Activated T-cell treated with anti-CD3 and anti-CD28 coated beads, Interleukin-2, amount 50 U/mL, for 1 hour (primary cell): Measurements from ENCODE around the gene TMEM185A.
"Not testable (repeated sequence)": the region's sequence is repeated elsewhere in the genome, so short reads cannot be mapped to it uniquely, and the experiment has no call there.

ENCODE experiments used
- DNase-seq: peaks from one replicate; pipeline ENCODE4 v3.0.0-alpha.2; 2020

TMEM185A gene

DNA sequence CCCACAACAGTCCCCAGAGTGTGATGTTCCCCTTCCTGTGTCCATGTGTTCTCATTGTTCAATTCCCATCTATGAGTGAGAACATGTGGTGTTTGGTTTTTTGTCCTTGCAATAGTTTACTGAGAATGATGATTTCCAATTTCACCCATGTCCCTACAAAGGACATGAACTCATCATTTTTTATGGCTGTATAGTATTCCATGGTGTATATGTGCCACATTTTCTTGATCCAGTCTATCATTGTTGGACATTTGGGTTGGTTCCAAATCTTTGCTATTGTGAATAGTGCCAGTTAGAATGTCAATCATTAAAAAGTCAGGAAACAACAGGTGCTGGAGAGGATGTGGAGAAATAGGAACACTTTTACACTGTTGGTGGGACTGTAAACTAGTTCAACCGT lies 11.9 kb downstream of the TMEM185A start:
- DNase-seq: not testable (repeated sequence)

DNA sequence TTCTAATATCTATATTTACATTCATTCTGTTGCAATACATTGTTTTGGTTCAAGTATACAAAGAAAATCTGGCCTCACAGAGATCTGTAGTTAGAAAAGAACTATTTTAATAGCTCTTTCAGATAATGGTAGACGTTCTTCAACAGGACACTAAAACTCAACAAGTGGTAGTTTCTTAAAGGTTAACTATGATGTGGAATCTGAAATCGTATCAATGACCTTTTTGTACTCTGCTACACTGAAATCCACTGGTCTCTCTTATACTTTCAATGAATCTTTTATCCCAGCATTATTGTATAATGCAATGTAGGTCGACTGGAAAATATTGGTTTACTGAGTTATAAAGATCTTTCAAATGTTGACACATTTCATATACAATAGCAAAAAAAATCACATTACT lies 12.7 kb downstream of the TMEM185A start:
- no peak for DNase-seq

DNA sequence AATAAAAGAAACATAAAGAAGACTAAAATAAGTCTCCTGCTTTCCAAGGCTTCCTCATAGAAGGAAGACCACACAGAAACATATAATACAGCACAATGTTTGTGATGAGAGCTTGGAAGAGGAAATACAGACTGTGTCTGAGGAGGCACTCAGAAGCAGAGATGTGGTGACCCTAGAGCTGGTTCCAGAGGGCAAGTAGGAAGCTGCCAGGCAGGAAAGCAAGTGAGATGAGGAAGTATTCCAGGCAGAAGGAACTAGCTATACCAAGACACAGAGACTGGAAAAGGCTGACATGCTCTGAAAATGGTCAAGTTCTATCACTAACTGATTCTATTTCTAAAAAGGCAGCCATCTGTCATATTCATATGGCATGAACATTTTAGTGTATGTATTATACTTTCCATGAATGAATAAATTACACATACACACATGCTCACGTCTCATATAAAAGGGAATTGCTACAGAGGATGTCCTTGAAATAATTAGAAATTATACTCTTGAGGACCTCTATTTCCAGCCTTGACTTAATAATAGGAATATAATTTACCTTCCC lies 19.9 kb downstream of the TMEM185A start:
- no peak for DNase-seq

DNA sequence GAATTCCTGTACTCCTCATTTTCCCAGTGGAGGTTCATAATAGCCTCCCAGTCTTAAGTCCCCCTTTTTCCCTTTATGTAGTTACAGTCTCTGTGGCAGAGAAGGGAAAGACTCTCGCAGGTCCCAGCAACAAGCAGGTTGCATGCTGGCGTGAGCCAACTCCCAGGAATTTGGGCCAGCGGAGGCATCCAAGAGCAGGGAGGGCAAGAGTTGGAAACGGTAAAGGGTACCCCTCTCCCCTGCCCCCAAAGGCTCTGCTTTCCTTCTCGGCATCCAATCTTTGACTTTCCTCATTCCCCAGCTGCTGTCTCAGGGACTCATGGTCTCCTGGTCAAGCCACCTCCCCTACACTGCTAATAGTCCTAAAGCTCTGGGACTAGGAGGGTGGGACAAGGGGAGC lies 21.1 kb downstream of the TMEM185A start:
- no peak for DNase-seq

DNA sequence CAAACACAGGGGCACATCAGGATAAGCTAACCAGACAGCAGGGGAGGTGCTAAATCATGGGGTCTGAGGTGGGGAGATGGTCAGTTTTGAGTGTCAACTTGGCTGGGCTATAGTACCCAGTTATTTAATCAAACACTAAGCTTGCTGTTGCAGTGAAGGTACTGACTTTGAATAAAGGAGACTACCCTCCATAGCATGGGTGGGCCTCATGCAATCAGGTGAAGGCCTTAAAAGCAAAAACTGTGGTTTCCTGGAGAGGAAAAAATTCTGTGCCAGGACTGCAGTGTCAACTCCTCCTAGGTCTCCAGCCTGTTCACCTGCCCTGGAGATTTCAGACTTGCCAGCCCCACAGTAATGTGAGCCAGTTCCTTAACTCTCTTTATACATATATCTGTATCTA lies 23.9 kb downstream of the TMEM185A start:
- DNase-seq: no peak

DNA sequence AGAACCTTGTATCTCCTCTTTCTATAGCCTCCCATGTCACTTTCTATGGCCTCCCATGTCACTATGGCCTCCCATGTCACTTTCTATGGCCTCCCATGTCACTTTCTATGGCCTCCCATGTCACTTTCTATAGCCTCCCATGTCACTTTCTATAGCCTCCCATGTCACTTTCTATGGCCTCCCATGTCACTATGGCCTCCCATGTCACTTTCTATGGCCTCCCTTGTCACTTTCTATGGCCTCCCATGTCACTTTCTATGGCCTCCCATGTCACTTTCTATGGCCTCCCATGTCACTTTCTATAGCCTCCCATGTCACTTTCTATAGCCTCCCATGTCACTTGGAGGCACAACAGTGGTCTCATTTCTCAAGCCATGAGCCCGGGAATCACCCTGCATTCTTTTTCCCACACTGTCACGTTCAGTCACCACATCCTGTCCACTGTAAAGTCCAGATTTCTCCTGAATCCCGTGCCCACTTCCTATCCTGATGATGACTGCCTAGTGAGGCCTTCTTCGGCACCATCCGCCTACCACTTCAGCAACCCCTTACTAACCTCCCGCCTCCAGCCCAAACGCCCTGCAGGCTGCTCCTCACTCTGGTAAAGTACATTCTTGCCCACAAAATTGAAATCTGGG lies 26.2 kb downstream of the TMEM185A start:
- DNase-seq: not testable (repeated sequence)

DNA sequence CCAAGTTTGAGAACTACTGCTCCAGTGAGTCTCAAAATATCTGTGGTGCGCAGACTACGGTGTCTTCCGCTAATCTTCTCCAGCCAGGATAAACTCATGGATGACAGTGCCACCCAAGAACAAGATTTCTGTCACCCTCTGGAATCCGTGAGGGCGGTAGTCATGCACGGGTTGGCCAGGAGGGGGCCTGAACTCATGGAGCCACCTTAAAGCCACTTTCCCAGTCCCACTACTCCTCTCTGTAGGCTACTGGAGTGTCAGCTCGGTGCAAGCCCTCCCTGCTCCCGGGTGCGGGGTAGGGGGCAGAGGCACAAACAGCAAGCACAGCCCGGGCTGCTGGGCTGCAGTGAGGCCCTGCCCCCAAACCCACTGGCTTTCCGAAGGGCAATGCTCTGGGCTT lies 33.0 kb downstream of the TMEM185A start:
- not testable (repeated sequence) for DNase-seq

DNA sequence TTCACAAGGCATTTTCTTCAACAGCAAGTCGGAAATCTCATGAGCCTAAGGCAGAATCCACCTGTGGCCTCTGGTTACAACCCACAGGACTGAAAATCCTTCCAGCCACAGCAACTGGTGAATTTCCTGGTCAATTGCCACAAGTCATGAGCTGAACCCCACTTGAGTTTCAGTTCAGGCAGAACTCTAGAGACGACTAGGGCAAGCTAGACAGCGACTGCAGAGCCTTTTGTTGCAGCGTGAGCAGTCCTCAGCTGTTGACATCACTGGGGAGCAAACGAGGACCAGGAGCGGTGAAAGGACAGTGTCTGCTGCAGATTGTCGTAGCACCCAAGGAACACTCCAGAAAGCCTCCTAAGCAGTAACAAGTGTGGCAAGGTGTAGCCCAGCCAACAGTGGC lies 35.6 kb downstream of the TMEM185A start:
- not testable (repeated sequence) for DNase-seq

DNA sequence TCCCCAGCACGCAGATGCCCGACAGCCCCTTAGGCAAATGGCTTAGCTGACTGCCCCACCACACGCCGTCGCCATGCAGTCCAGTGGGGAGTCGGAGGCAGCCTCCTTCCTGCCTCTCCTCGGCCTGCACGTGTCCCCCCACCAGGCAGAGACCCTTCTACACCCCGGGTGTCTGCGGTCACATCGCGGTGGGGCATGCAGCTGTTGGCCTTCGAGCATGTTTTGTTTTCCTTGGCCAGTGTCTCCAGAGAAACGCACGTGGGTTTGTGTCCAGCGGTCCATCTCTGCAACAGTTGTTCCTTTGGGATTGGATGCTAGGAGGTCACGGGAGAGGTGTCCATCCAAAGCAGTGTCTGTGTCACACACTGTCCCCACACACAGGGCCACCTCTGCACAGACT lies 36.4 kb downstream of the TMEM185A start, which contains the start of gene HSFX2:
HSFX2 (minus strand) TSS at position 101 of the 400 bp plus-strand sequence. CDS start 614 bp downstream, outside the sequence.
- not testable (repeated sequence) for DNase-seq

DNA sequence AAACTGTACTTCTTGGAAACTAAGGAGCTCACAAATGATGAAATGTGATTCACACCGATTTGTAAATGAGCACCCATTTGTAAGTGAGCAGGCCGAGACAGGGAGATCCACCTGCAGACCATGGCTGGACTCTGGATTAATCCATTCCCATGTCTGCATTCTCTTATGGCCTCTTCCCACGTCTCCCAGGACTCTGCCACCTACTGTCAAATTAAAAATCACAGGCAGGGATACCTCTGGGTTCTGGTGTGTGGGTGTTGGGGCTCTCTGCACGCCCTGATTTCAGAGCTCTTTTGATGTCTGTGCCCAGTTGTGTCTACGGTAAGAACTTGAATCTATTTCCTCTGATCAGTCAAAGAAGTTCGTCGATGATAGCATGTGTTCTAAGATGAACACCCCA lies 40.6 kb downstream of the TMEM185A start:
- not testable (repeated sequence) for DNase-seq

DNA sequence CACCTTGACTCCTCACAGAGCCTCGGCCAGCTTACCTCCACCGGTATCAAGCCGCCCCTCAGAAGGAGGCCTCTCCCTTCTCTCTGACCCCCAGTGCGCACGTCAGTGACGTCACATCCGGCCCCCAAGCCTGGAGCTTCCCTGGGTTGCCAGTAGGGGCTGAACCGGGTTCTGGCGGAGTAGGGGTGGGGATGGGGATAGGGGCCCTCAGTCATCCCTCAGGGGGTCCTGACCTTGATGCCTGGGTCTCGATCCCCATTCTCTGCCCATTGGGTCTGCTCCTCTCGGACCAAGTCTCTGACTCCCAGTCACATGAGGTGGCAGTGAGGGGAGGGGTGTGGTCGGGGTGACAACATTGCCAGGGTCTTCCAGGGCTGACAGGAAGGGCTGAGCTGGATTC lies 44.2 kb downstream of the TMEM185A start, which contains the start of gene MAGEA9B:
MAGEA9B (minus strand) TSS at position 101 of the 400 bp plus-strand sequence. CDS start 4,280 bp downstream, outside the sequence.
- not testable (repeated sequence) for DNase-seq

DNA sequence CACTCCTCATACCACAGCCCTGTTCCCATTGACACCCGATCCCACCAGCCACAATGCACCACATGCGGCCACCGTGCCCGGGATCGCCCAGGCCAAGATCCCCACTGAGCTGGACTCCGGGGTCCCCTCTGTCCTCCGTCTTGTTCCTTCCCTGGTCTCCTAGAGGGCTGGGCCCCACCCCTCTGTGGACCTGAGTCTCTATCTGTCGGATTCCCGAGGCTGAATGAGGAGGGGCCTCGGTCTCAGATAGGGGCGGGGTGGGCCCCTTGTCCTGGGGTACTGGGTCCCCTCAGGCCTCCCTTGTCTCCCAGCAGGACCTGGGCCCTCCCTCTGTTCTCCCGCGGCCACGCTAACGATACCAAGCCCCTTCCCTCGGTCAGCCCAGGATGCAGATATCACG lies 46.0 kb downstream of the TMEM185A start:
- DNase-seq: not testable (repeated sequence)

DNA sequence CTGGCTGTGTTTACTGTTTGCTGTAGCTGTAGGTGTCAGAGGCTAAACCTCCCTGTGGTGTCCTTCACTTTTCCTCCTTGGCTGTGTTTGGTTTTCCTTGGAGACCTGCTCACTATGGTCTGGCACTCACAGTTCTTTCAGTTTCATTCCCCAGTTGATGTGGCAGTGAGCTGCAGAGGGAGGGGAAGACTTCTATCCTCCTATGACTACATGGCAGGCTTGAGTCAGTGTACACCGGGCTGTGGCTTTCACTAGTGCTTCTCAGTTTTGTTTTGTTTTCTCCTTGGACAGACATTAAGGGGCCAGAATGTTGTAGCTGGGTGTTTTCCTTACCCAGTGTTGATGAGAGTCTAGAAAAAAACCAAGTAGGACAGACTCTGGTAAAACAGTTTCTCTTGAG lies 58.1 kb downstream of the TMEM185A start:
- DNase-seq: not testable (repeated sequence)

DNA sequence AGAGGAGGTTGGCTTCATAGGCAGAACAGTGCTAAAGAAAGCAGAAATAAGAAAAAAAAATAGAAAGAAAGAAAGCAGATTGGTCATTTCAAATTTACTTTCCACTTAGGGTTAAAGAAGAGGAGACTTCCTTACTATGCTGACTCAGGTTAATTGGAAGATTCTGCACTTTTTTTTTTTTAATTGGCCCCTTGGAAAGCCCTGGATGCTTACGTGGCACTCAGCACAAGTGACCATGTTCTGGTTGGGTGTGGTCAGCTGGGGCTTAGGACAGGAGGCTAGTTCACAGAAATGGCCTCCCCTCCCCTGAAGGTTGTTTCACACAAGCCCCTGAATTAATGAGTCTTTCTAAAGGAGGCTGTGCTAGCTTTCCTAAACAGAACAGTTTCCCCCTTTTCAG lies 58.8 kb downstream of the TMEM185A start:
- no peak for DNase-seq

DNA sequence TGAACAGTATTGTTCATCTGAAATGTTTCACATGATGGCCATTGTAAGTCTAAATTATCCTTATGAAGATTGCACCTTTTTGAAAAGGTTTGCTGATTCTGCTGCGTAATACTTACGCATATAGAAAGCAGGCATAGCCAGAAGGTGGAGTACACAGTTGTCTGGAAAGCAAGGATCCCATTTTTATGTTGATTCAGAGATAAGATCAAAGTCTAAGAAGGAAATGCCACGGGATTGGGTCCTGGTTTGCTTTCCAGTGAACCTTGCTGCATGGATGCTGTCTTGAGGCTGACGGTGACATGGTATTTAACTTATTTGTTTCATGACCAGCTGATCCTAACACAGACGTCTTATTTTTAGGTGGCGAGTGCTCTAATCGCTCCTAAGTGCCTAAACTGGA lies 59.8 kb downstream of the TMEM185A start:
- no peak for DNase-seq

DNA sequence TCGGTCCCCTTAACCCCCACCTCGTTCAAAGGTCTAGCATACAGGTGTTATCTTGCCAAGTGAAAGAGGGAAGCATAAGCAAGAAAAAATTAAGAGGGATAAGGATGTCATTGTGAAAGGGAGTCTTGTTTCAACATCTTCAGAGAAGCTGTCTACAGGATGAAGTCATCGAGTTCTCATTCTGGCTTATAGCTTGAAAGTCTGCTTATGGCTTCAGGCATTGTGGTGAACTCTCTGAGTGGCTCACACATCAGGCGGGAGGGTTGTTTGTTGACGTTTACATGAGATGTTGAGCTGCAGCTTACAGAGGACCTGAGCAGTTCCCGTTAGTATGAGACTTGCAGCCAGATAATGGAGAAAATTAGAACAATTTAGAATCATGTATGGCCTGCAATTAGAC lies 60.9 kb downstream of the TMEM185A start:
- no peak for DNase-seq

DNA sequence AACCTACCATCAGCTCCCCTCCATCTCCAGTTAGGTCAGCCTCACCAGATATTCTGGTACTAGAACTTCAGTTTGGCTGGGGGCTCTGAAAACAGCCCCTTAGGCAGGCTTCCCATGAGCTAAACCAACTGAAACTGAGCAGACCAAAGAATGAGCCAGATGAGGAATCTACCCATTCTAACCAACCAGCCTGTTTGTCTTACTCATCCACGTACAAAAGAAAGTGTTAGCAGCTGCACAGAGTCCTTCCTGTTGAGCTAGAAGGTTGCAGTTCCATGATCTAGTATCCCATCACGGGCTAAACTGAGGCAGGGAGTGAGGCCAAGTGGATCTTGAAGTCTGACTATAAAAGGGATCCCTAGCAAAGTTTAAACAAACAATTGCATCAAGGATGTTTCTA lies 61.8 kb downstream of the TMEM185A start:
- DNase-seq: no peak

DNA sequence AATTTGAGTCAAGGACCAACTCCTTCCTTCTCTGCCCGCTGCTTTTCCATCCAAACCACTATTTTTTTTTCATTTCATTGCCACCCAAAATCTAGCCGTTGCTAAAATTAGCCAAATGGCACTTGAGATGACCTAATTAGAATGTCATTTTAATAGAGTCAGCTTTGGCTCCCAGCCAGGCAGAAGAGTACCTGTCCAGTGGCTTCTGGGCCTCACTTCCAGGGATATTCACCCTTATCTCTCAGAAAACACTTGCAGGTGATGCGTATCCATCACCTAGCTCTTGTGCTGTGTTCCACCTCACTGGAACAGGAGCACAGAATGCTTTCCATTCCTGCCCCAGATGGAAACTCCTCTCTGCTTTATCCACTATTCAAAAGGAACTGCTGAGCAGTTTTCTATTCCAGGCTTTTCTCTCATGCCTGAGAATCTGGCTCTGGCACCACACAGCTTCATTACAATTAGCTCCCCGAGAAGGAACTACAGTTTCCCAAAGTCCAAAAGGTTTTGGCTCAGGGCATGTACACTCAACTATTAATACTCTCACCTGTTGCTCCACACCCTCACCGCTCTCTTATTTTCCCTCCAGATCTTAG lies 62.8 kb downstream of the TMEM185A start:
- no peak for DNase-seq

DNA sequence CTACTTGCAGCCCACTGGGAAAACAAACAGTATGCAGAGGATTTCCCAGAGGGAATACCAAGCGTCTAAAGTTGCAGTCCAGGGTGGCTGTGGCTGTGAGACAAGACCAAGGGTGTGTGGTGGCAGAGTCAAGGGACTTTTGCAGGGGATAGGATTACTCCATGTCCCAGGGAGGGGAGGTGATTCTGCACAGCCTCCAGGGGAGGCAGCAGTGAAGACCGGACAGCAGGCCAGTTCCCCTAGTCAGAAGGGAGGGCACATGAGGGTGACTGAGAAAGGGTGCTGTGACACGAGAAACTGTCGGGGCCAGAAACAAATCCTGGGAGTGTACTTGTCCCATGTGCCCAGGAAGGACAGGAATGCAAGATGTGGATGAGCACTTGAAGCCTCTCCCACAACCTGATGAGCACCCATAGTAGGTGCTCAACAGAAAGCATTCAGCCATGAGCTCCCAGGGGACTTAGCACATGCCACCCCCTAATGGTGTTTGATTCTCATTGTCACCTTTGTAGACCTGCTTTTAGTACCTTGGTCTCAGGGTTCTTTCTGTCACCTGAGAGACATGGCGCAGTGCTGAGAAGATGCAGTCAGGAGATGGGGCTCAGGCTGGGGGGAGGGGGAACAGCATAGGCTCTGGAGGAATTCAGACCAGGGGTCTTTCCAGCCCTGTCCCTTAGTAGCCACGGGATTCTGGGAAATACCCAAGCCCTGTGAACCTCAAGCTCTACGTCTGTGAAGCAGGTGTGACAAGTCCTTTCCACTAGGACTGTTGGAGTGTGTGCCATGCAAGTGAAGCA lies 63.8 kb downstream of the TMEM185A start:
- no peak for DNase-seq

DNA sequence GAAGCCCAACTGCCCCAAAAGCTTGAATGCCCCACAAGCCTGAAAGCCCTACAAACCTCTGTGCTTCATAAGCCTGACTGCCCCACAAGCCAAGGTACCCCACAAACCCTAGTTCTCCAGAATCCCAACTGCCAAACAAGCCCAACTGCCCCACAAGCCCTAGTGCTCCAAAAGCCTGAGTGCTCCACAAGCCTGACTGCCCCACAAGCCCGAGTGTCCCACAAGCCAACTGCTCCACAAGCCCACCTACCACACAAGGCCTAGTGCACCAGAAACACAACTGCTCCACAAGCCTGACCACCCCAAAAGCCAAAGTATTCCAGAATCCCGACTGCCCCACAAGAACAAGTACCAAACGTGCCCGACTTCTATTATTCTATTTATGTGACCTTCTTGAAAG lies 68.2 kb downstream of the TMEM185A start:
- no peak for DNase-seq

DNA sequence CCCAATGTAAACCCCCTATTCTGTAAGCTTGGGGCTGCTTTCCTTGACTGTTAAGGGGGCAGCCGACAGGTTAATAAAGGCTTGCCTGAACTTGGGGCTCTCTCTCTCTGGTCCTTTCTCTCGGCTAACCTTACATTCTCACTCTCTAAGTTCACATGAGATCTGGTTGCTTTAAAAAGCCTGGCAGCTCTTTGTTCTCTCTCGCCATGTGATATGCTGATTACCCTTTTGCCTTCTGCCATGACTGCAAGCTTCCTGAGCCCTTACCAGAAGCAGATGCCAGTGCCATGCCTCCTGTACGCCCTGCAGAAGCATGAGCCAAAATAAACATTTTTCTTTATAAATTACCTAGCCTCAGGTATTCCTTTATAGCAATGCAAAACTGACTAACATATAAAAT lies 76.3 kb downstream of the TMEM185A start:
- DNase-seq: not testable (repeated sequence)

DNA sequence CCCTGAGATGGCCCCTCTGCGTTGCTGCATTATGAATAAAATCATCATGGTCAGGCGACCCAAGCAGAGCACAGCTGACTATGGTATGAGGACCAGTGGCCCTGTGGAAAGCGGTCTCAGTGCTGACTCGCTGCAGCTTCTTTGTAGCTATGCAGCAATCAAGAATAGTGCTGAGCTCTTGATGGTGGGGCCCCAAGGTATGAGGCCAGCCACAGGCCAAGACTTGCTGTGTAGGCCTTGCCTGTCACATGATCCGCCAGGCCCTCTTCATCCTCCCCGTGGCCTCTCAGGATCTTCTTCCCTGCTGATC lies 79.7 kb downstream of the TMEM185A start:
- DNase-seq: not testable (repeated sequence)

DNA sequence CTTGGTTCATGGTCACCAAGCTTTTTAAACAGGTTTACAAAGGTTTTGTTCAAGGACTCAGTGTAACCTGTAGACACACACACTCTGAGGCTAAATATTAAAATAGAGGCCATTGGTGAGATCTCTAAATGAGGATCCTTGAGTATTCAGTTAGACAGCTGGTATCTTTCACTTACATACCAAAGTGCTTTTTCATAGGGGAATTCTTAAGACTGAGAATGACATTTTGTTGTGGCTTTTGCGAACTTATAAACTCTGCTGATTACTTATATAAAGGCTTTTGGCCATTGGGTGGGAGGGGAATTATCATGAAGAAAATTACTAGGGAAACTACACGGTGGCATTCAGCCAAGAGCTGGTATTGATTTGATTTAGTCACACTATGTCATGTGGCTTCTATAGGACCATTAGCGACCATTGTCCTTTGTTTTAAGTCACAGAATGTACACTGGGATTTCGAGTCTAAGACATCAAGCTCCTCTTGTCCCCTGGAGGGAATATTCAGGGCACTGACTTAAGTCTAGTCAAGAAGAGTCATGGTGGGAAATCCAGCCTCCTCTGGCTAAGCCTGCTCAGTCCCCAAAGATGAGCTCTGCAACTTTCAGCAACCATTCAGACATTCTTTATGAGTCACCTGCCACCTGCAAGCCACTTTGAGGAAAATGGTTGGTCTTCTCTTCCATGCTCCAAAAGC lies 80.2 kb downstream of the TMEM185A start:
- not testable (repeated sequence) for DNase-seq
